Iris pigment epithelial cell (primary cell): Measurements from ENCODE around the gene PHYKPL.
"Not testable (repeated sequence)": the region's sequence is repeated elsewhere in the genome, so short reads cannot be mapped to it uniquely, and the experiment has no call there.

ENCODE experiments used
- DNase-seq: peaks from one replicate; pipeline ENCODE4 v3.0.0-alpha.2; 2011; ENCODE audit warnings: low read depth

The PHYKPL gene

DNA sequence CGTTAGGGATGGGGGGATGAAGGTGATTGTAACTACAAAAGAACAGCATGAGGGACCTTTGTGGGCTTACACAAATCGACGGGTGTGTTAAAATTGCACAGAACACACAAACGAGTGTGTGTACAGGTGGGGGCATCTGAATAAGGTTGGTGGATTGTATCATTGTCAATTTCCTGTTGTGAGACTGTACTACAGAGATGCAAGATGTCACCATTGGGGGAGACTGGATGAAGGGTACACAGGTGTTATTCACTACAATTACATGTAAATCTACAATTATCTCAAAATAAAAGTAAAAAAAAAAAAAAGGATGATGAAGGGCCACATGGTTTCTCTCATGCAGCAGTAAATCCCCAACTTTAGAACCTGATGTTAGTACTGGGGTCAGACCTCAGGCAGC, 31.4 kb upstream of the PHYKPL start:
- no peak for DNase-seq

DNA sequence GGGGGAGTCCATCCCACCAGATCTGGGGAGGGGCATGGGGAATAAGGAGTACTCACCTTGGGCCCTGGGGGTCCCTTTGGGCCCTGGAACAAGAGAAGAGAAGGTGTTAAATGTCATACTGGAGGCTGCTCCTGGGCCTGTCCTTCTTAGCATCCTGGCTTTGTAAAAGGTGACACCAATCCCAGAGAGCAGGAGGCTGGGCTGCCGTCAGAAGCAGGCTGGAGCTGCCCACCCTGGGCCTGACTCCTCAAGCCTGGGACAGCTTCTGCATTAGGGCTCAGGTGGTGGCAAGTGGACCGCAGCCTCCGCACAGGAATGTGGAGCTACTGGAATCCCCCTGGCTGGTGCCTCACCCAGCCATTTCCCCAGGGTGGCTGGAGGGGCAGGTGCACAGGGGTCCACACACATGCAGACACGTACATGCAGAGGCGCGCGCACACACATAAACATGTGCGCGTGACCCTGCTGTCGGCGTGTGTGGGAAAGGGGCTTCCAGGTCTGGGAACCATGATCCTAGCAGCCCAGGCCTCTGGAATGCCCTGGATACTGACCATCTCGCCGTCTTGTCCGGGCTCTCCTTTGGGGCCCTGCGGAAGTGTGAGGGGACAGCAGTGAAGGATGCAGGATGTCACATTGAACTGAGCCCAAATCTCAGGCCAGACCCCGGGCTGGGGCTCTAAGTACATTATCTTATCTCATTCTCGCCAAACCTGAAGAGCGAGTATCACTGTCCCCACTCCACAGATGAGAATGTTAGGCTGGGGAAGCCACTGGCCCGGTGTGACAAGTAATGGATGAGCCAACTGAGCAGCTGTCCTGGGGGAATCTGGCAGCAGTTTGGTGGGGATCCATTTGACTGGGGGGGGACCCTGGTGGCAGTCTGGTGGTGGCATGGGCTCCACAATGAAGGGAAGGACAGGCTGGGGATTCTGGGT, 29.3 kb upstream of the PHYKPL start:
- no peak for DNase-seq

DNA sequence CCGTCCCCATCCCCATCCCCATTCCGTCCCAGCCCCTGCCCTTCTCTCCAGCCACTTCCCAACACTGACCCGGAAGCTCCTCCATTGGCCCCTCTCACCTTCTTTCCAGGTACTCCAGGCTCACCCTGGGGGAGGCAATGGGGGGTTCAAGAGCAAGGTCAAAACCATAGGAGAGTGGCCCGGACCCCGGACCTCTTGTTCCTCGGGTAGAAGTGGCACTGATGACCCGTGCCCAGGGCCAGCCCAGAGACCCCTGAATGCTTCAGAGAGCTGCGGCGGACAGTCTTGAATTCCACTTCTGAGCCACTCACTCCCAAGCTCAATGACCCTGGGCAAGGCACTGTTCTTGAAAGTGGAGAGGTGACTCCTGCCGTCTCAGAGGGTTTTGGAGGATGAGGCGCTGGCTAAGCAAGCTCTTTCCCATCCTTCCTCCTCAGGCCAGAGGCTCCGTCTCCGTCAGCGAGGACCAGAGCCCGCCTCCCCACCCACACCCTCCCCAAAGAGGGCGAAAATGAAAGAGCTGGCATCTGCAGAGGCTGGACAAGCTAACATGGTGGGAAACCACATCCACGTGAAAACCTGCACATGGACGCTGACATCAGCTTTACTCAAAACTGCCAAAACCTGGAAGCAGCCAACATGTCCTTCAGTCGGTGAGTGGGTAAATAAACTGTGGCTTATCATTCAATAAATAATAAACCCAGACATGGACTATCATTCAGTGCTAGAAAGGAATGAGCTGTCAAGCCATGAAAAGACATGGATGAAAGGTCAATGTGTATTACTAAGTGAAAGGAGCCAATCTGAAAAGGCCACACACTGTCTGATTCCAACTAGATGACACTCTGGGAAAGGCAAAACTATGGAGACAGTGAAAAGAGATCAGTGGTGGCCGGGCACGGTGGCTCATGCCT, 27.3 kb upstream of the PHYKPL start:
- DNase-seq = no peak

GRCh38 chr5:178257650-178258049, 25.0 kb upstream of the PHYKPL start:
- no peak for DNase-seq

DNA sequence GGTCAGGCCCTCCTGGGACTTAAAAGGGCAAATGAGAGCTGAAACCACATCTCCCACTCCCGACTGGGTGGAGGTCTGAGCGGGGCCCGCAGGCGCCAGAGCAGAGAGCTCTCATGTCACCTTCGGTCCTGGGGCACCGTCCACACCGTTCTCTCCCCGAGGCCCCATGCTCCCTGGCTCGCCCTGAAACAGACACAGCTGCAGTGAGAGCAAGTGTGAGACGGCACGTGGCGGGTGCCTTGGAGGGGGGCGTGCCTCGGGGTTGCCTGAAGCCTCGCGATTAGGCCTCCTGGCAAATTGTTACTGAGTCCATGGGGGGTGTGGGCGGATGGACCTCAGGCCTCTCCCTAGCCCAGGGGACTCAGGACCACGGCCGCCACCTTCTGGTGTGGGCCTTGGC, 24.1 kb upstream of the PHYKPL start:
- no peak for DNase-seq

DNA sequence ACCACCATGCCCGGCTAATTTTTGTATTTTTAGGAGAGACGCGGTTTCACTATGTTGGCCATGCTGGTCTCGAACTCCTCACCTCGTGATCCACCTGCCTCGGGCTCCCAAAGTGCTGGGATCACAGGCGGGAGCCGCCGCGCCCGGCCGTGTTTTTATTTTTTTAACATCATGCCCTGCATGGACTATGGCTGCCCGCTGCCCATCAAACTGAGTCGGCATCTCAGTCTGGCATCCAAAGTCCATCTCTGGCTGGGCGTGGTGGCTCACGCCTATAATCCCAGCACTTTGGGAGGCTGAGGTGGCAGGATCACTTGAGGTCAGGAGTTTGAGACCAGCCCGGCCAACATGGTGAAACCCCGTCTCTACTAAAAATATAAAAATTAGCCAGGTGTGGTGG, 21.0 kb upstream of the PHYKPL start:
- DNase-seq = not testable (repeated sequence)

- no peak for DNase-seq
Observed at GRCh38 chr5:178252258-178252657, 19.7 kb upstream of the PHYKPL start.

DNA sequence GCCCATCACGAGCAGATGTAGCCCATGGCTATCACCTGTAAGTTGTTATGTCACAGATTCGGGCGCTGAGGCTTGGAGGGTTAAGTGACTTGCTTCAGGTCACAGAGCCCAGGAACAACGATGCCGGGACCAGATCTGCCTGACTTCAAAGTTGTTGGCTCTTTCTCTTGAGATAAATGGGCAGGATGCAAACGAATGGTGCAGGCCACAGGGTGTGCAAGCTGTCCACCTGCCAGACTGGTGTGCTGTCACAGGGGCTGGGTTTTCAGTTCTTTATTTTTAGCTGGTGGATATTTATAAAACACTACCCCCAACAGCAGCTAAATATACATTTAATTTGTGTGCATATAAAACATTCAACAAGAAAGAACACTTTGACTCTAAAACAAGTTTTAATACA, 17.7 kb upstream of the PHYKPL start:
- DNase-seq = no peak

- peak; percentile 78 for DNase-seq
Observed at GRCh38 chr5:178249191-178249989, 16.8 kb upstream of the PHYKPL start.

- no peak for DNase-seq
Observed at GRCh38 chr5:178248750-178249149, 16.1 kb upstream of the PHYKPL start.

DNA sequence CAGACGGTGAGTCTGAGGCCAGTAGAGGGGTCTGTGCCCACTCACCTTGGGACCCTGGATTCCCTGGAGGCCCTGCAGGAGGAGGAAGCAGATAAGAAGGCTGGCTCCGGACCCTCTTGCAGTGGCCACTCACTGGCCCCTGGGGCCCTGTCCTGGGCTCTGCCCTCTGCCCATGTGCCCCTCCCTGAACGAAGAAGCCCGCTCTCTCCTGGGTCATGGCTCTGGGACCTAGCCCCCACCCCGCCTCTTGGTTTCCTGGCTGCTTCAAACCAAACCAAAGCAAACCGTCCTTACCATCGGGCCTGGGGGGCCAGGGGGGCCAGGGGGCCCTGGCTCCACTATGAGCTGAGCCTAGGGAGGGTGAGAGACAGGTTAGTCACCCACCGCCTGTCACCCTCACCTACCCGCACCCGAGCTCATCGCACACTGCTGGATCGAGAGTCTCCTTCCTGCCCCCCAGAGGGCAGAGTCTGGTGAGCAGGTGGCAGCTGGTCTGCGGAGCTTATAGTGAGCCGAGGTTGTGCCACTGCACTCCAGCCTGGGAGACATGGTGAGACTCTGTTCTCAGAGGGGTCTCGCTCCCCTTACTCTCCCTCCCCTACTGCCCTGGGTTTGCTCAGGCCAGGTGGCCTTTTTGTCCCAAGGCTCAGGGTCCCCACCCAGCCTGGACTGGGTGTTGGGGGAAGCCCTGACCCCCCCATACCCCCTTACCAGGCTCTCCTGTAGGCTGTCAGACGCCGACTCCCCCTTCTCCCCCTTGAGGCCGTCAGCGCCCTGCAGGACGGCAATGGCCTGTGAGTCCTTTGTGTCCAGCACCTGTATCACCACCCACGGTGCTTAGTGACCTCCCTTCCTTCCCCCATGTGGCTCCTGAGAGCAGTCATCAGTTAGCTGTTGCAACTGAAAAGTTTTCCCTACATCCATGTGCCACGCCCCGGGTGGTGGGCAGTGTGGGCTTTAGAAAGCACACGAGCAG, 15.2 kb upstream of the PHYKPL start:
- DNase-seq = no peak

GRCh38 chr5:178246624-178247279, 14.2 kb upstream of the PHYKPL start:
- no peak for DNase-seq

GRCh38 chr5:178245389-178245788, 12.8 kb upstream of the PHYKPL start:
- no peak for DNase-seq

GRCh38 chr5:178244576-178244975, 12.0 kb upstream of the PHYKPL start:
- DNase-seq = peak; percentile 97

- no peak for DNase-seq
Observed at GRCh38 chr5:178242416-178242815, 9.8 kb upstream of the PHYKPL start.

DNA sequence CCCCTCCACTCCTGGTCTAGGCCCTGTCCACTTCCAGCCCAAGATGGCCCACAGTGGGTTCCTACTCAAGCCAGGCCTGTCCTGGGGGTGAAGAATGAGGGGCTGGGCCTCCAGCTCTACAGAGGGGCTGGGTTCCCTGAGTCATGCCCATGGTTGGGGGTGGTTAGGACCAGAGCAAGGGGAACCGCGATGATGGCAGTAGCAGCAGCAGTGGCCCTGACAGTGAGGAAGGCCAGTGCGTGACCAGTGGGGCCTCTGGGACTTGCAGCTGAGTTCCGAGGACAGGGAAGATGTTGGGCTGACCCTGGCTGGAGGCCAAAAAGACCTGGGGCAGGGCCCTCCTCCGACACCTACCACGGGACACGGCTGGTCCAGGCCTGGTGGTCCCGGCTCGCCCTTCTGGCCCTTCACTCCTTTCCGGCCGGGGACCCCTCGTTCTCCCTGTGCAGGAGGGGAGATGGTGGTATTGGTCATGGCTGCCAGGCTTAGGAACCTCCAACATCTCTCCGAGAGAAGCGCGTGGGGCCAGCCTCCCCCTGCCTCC, 9.2 kb upstream of the PHYKPL start:
- no peak for DNase-seq

- no peak for DNase-seq
Observed at GRCh38 chr5:178241231-178241663, 8.6 kb upstream of the PHYKPL start.

- DNase-seq = no peak
Observed at GRCh38 chr5:178240766-178241165, 8.2 kb upstream of the PHYKPL start.

- no peak for DNase-seq
Observed at GRCh38 chr5:178240341-178240741, 7.7 kb upstream of the PHYKPL start.
